ENCODE results near the gene CCM2L.

CCM2L gene

GRCh38 chr20:32078322-32078721 is 68.1 kb downstream of the CCM2L start:
- Mint-ChIP-seq H3K4me3 (no peak overlapping the region), H3K9me3 (no peaks in the 10 kb centered on the region), H3K4me1 (no peaks in the 10 kb centered on the region), H3K27ac (no peak overlapping the region), H3K36me3 (no peaks in the 10 kb centered on the region)
- ATAC-seq, result no peak
- no peak for DNase-seq (ENCODE audit: low spot score in 2 of 2)

GRCh38 chr20:32078791-32079190 is 68.6 kb downstream of the CCM2L start:
- H3K36me3 Mint-ChIP-seq, result no peaks in the 10 kb centered on the region
- no peak overlapping the region for H3K4me3 Mint-ChIP-seq
- DNase-seq (ENCODE audit: low spot score in 2 of 2) (no peak), ATAC-seq (no peak)
- H3K27ac Mint-ChIP-seq, result no peak overlapping the region
- no peaks in the 10 kb centered on the region for H3K4me1 Mint-ChIP-seq
- no peaks in the 10 kb centered on the region for H3K9me3 Mint-ChIP-seq

- H3K9me3 Mint-ChIP-seq, result no peaks in the 10 kb centered on the region
- no peaks in the 10 kb centered on the region for H3K4me1 Mint-ChIP-seq
- no peak overlapping the region for H3K4me3 Mint-ChIP-seq
- ATAC-seq, result no peak
- H3K36me3 Mint-ChIP-seq, result no peaks in the 10 kb centered on the region
- no peak for DNase-seq (ENCODE audit: low spot score in 2 of 2)
- no peak overlapping the region for H3K27ac Mint-ChIP-seq
Measured at GRCh38 chr20:32079655-32080109, 69.4 kb downstream of the CCM2L start.

GRCh38 chr20:32080783-32081182 is 70.5 kb downstream of the CCM2L start:
- ATAC-seq (no peak), DNase-seq (ENCODE audit: low spot score in 2 of 2) (no peak)
- no peaks in the 10 kb centered on the region for H3K36me3 Mint-ChIP-seq
- peaks cover 4% of the 10 kb centered on the region for H3K4me1 Mint-ChIP-seq
- no peak overlapping the region for H3K27ac Mint-ChIP-seq
- H3K4me3 Mint-ChIP-seq, result no peak overlapping the region
- no peaks in the 10 kb centered on the region for H3K9me3 Mint-ChIP-seq
